ENCODE data around the gene SLC22A1.
A peak's percentile ranks its signal among the peaks of the same experiment; 100 is the strongest.
"Not testable (repeated sequence)": the region's sequence is repeated elsewhere in the genome, so short reads cannot be mapped to it uniquely, and the experiment has no call there.

Gene SLC22A1

GRCh38 chr6:160124605-160125004 lies 3.0 kb downstream of the SLC22A1 start:
- DNase-seq = no peak

GRCh38 chr6:160125105-160125504 lies 3.5 kb downstream of the SLC22A1 start:
- DNase-seq = not testable (repeated sequence)

DNA sequence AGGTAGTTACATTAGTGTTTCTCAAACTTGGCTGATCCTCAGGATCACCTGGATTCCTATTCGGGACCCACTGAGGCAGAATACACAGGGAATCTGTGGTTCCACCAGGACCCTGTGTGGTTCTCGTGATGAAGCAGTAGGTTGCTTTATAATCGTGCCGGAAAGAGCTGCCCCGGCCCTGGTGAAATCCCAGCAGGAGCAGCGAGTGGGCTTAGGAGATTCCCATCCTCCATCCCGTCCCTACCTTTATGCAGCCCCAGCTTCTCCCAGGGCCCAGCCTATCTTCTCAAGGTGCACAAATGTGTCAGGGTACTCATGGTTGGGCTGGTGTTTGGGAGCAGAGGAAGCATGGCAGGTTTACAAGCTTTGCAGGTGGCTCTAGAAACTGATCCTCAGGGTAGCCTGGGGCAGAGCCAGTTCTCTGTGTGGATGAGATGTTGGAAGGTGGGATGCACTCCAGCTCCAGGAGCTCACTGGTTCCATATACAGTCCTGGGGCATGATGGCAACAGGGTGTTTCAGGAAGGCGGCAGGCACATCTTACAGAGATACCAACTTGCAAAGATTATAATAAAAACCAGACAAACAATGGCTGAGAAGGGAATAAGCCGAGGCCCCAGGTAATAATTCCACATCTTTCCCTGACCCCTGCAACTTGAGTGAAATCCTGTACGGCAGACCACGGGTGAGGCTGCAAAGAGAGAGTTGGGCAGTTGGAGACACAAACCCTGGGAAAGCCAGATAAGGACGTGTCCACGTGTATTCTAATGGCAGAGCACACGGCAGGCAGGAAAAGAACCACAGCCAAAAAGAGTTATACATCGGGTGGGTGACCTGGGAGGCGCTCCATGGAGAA lies 5.9 kb downstream of the SLC22A1 start:
- DNase-seq = no peak

GRCh38 chr6:160128125-160128683 lies 6.6 kb downstream of the SLC22A1 start:
- no peak for DNase-seq

- DNase-seq = no peak
Observed at GRCh38 chr6:160128879-160129516, 7.4 kb downstream of the SLC22A1 start.

- no peak for DNase-seq
Observed at GRCh38 chr6:160129881-160130615, 8.4 kb downstream of the SLC22A1 start.

DNA sequence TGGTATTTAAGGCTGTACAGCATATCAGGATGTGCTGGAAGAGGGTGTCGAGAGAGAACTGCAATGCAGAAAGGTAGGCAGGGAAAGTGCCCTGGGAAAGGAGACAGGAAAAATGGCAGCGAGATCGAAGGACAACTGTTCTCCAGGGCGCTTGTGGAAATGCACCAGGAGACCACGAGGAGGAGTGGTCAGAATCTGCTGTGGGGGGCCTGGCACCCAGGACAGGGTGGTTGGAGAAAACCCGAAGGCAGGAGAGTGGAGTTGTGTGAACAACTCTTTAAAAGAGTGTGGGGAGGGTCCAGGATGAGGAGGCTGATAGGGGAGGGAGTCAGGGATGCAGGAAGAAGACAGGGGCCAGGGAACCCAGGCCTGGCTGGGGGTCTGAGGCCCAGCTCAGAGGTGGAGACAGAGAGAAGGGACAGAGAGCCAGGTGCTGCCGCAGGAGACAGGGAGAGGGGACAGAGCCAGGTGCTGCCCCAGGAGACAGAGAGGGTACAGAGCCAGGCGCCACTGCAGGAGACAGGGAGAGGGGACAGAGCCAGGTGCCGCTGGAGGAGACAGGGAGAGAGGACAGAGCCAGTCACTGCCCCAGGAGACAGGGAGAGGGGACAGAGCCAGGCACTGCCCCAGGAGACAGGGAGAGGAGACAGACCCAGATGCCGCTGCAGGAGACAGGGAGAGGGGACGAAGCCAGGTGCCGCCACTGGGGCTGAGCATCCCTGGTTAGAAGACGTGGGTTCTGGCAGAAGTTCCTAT lies 9.3 kb downstream of the SLC22A1 start:
- DNase-seq = no peak

GRCh38 chr6:160131636-160132296 lies 10.2 kb downstream of the SLC22A1 start:
- no peak for DNase-seq

DNA sequence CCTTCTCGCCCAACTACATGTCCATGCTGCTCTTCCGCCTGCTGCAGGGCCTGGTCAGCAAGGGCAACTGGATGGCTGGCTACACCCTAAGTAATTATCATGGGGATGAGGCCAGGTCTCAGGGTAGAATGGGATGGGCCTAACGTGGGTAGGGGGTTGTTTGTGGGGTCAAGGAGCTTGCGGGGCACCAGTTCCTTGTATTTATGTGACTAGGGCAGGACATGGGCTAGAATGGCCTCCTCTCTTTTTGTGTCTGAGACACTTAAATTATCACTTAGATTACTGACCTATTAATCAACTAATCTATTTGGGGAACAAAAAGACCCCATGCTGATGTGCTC lies 10.7 kb downstream of the SLC22A1 start:
- DNase-seq = no peak

- DNase-seq = no peak
Observed at GRCh38 chr6:160132776-160133338, 11.2 kb downstream of the SLC22A1 start.

DNA sequence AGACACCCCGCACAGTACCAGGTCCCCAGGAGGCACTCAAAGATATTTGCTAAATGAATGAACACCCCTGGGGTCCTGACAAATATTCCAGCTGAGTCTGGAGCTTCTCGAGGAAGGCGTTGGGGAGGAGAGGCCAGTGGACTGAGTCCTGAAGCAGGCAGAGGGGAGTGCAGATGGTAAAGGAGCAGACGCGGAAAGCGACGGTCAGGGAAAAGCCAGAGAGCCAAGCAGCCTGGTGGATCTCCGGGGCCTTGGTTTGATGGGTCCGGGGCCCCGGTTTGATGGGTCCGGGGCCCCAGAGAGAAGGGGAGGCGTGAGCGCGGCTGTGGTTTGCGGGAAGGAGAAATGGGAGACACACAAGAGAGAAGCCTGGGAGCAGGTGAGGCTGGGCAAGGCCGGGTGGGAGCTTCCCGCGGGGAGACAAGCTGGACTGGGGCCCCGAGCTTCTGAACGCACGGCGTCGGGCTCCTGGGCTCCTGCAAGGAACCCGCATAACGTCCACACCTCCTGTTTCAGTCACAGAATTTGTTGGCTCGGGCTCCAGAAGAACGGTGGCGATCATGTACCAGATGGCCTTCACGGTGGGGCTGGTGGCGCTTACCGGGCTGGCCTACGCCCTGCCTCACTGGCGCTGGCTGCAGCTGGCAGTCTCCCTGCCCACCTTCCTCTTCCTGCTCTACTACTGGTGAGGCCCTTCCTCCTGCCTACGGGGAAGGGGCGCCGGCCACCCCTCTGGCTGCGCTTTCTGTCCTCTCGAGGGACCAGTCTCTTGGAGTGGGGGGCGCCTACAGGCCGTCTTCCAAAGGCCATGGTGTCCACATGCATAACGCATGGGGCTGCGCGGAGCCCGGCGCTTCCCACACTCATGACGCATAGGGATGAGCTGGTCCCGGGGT lies 12.1 kb downstream of the SLC22A1 start:
- no peak for DNase-seq

GRCh38 chr6:160134337-160134751 lies 12.7 kb downstream of the SLC22A1 start:
- DNase-seq = not testable (repeated sequence)

DNA sequence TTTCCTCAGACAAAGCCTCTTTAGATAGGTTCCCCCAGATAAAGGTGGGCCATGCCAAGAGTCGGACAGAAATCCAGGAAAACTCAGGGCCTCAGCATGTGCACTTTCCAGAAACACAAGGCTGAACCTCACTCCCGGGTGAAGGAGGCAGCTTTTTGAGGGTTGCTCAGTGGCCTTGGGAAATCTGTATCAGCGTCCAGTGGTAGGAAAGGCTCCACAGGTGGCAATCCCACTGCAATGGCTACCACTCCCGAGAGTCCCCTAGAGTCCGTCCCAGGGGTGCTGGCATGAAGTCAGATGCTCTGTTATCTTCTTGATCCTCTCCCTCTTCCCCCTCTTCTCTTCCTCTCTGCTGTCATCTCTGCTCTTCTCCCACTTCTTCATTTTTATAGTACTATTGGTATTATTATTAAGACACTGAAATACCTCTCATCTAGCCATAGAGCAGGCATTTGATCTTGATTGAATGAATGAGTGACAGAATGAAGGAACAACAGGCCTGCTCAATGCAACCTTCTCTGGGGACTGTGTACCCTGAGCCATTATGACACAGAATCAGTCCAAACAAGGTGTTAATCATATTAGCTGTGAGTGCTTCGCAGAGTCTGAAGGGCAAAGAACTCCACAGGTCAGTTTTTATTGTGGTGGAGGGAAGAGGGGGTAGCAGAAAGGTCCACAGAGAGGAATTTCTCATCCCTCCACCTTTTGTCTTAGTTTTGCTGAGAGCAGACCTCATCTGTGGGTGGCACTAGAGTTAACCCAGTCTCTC lies 13.3 kb downstream of the SLC22A1 start:
- DNase-seq = no peak

GRCh38 chr6:160135907-160136655 lies 14.5 kb downstream of the SLC22A1 start:
- no peak for DNase-seq

- DNase-seq = no peak
Observed at GRCh38 chr6:160137130-160137988, 15.7 kb downstream of the SLC22A1 start.

DNA sequence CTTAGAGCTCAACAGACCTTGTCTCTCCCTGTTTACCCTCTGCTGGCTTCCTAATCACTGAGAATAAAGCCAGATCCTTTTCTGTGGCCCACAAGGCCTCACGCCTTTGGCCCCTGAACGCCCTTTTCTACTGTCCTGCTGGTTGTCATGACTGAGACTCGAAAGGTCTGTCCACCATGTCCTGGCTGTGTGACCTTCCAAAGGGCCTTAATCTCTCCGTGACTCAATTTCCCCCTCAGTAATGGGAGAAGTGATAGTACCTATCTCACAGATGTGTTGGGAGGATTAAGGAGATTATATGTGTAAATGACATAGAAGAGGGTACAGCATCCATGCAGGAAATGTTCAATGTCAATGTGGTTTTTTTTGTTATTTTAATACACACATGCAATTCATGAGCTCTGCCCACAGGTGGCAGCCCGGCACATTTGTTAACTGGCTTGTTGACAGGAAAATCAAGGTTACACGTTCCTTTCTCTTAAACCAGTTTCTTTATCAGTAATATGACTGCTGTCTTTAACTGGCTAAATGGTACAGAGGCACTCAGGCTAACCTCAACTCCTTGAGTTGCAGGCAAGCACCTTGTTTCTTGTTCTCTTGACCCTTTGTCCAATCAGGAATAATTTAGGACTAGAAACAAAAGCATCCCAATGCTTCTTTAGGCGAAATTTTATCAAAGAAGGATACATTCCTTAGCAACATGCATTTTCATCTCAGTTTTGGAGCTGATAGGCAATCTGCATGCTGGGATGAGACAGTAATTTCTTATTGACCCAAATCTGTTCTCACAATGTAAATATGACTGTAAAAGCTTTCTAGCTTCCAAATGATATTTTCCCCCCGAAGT lies 16.6 kb downstream of the SLC22A1 start:
- DNase-seq = peak; percentile 20

- DNase-seq = no peak
Observed at GRCh38 chr6:160138839-160139419, 17.3 kb downstream of the SLC22A1 start.

Measured in KG1 (cell line).